ENCODE measurements around the gene RETREG1.

Gene RETREG1

DNA sequence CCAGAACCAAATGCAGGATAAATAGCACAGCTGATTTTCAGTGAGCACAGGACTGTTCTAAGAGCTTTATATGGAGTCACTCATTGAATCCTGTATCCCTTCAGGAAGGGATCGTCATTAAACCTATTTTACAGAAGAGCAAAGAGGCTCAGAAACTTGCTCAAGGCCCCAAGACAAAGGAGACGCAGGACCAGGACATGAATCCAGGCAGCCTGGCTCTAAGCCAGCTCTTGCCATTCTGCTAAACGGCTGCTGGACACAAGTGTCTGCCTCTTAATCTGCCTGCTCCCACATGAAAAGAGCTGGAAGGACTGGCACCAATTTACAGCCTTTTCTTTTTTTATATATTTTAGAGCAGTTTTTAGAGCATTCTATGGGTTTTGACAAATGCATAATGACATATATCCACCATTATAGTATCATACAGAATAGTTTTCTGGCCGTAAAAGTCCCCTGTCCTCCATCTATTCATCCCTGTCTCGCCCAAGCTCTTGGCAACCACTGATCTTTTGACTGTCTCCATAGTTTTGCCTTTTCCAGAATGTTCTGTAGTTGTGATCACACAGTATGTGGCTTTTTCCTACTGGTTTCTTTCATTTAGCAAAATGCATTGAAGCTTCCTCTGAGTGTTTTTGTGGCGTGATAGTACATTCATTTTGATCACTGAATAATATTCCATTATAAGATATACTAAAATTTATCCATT lies 37.5 kb downstream of the RETREG1 start:
- no peak for DNase-seq
- Histone ChIP-seq H3K79me2 (ENCODE audit: low read length) (no peaks in the 10 kb centered on the region), H3K4me1 (ENCODE audit: low read length) (no peaks in the 10 kb centered on the region), H4K20me1 (ENCODE audit: insufficient read depth, low read length) (no peaks in the 10 kb centered on the region), H3K9me2 (replicated peaks; ENCODE audit: insufficient read depth, low read length) (no peaks in the 10 kb centered on the region), H3K4me3 (ENCODE audit: low read length) (no peak overlapping the region), H3K27ac (ENCODE audit: low read length) (no peak overlapping the region), H3K9me3 (replicated peaks; ENCODE audit: insufficient read depth, low read length) (no peaks in the 10 kb centered on the region), H3K27me3 (replicated peaks; ENCODE audit: insufficient read depth, low read length) (no peaks in the 10 kb centered on the region), H2AFZ (ENCODE audit: low read length) (no peak overlapping the region), H3K9ac (ENCODE audit: low read length) (no peak overlapping the region), H3F3A (ENCODE audit: insufficient read depth, low read length) (no peaks in the 10 kb centered on the region), H3K36me3 (replicated peaks; ENCODE audit: insufficient read depth, low read length) (no peaks in the 10 kb centered on the region), H3K4me2 (ENCODE audit: low read depth, low read length) (no peak overlapping the region)
- TF ChIP-seq, protein P1, sequence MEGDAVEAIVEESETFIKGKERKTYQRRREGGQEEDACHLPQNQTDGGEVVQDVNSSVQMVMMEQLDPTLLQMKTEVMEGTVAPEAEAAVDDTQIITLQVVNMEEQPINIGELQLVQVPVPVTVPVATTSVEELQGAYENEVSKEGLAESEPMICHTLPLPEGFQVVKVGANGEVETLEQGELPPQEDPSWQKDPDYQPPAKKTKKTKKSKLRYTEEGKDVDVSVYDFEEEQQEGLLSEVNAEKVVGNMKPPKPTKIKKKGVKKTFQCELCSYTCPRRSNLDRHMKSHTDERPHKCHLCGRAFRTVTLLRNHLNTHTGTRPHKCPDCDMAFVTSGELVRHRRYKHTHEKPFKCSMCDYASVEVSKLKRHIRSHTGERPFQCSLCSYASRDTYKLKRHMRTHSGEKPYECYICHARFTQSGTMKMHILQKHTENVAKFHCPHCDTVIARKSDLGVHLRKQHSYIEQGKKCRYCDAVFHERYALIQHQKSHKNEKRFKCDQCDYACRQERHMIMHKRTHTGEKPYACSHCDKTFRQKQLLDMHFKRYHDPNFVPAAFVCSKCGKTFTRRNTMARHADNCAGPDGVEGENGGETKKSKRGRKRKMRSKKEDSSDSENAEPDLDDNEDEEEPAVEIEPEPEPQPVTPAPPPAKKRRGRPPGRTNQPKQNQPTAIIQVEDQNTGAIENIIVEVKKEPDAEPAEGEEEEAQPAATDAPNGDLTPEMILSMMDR (IDR thresholded peaks at IDR 0.05; ENCODE audit: low read length), result no peak
- TF ChIP-seq EZH2phosphoT487 (IDR thresholded peaks at IDR 0.05; ENCODE audit: low read length) (no peak), EZH2 (optimal IDR thresholded peaks at IDR 0.05; ENCODE audit: low read depth, low read length) (no peak)

DNA sequence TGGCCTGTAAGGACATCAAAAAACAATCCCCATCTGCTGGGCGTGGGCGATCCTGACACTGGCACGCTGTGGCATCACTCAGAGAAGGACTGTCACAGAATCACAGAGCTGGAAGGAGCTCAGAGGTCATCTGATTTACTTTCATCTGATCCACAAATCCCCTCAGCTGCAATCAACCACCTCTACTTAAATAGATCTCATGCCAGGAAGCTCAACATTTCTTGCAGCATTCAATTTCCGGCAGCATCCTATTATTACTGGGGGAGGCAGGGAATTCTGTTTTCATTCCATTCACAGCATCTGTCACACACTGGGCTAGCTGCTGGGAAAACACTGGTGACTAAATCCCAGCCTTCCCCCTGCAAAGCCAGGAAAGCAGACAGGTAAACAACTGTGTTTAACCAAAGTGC lies 38.3 kb downstream of the RETREG1 start:
- no peaks in the 10 kb centered on the region for H3K27me3 ChIP-seq (replicated peaks; ENCODE audit: insufficient read depth, low read length)
- no peaks in the 10 kb centered on the region for H3F3A ChIP-seq (ENCODE audit: insufficient read depth, low read length)
- no peaks in the 10 kb centered on the region for H3K9me2 ChIP-seq (replicated peaks; ENCODE audit: insufficient read depth, low read length)
- H3K36me3 ChIP-seq (replicated peaks; ENCODE audit: insufficient read depth, low read length), result no peaks in the 10 kb centered on the region
- TF ChIP-seq EZH2phosphoT487 (IDR thresholded peaks at IDR 0.05; ENCODE audit: low read length) (no peak), EZH2 (optimal IDR thresholded peaks at IDR 0.05; ENCODE audit: low read depth, low read length) (no peak)
- TF ChIP-seq, protein P1 (IDR thresholded peaks at IDR 0.05; ENCODE audit: low read length), result no peak
- no peak overlapping the region for H3K4me3 ChIP-seq (ENCODE audit: low read length)
- H3K9me3 ChIP-seq (replicated peaks; ENCODE audit: insufficient read depth, low read length), result no peaks in the 10 kb centered on the region
- H3K4me2 ChIP-seq (ENCODE audit: low read depth, low read length), result no peak overlapping the region
- H3K79me2 ChIP-seq (ENCODE audit: low read length), result no peaks in the 10 kb centered on the region
- no peaks in the 10 kb centered on the region for H4K20me1 ChIP-seq (ENCODE audit: insufficient read depth, low read length)
- H3K27ac ChIP-seq (ENCODE audit: low read length), result no peak overlapping the region
- H2AFZ ChIP-seq (ENCODE audit: low read length), result no peak overlapping the region
- no peak for DNase-seq
- H3K4me1 ChIP-seq (ENCODE audit: low read length), result no peaks in the 10 kb centered on the region
- no peak overlapping the region for H3K9ac ChIP-seq (ENCODE audit: low read length)

DNA sequence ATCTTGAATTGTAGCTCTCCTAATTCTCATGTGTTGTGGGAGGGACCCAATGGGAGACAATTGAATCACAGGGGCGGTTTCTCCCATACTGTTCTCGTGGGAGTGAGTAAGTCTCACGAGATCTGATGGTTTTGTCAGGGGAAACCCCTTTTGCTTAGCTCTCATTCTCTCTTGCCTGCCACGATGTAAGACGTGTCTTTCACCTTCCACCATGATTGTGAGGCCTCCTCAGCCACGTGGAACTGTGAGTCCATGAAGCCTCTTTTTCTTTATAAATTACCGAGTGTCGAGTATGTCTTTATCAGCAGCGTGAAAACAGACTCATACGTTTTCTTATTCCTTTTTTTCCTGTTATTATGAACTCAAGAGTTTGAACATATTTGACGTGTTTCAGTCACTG lies 39.1 kb downstream of the RETREG1 start:
- no peaks in the 10 kb centered on the region for H3K79me2 ChIP-seq (ENCODE audit: low read length)
- H3K27me3 ChIP-seq (replicated peaks; ENCODE audit: insufficient read depth, low read length), result no peaks in the 10 kb centered on the region
- H3F3A ChIP-seq (ENCODE audit: insufficient read depth, low read length), result no peaks in the 10 kb centered on the region
- no peak overlapping the region for H3K4me2 ChIP-seq (ENCODE audit: low read depth, low read length)
- TF ChIP-seq EZH2 (optimal IDR thresholded peaks at IDR 0.05; ENCODE audit: low read depth, low read length) (no peak), EZH2phosphoT487 (IDR thresholded peaks at IDR 0.05; ENCODE audit: low read length) (no peak)
- TF ChIP-seq, protein P1 (IDR thresholded peaks at IDR 0.05; ENCODE audit: low read length), result no peak
- no peaks in the 10 kb centered on the region for H3K36me3 ChIP-seq (replicated peaks; ENCODE audit: insufficient read depth, low read length)
- DNase-seq, result no peak
- no peaks in the 10 kb centered on the region for H3K4me1 ChIP-seq (ENCODE audit: low read length)
- no peaks in the 10 kb centered on the region for H4K20me1 ChIP-seq (ENCODE audit: insufficient read depth, low read length)
- H2AFZ ChIP-seq (ENCODE audit: low read length), result no peak overlapping the region
- H3K9ac ChIP-seq (ENCODE audit: low read length), result no peak overlapping the region
- no peaks in the 10 kb centered on the region for H3K9me3 ChIP-seq (replicated peaks; ENCODE audit: insufficient read depth, low read length)
- H3K27ac ChIP-seq (ENCODE audit: low read length), result no peak overlapping the region
- H3K9me2 ChIP-seq (replicated peaks; ENCODE audit: insufficient read depth, low read length), result no peaks in the 10 kb centered on the region
- H3K4me3 ChIP-seq (ENCODE audit: low read length), result no peak overlapping the region
